ENCODE measurements around the gene ACAD10. TPM values are rescaled to one million over a fixed set of nuclear protein-coding genes. Genes with fewer than 3 reads are reported as not detected.
"Not testable (repeated sequence)": the region's sequence is repeated elsewhere in the genome, so short reads cannot be mapped to it uniquely, and the experiment has no call there.

Gene ACAD10
- total and polyA plus RNA-seq, 2 of the 13 experiments (the other 11 are each of a cell fraction or from before 2014, with no cell fraction given): 15.2 to 16.3 TPM

DNA sequence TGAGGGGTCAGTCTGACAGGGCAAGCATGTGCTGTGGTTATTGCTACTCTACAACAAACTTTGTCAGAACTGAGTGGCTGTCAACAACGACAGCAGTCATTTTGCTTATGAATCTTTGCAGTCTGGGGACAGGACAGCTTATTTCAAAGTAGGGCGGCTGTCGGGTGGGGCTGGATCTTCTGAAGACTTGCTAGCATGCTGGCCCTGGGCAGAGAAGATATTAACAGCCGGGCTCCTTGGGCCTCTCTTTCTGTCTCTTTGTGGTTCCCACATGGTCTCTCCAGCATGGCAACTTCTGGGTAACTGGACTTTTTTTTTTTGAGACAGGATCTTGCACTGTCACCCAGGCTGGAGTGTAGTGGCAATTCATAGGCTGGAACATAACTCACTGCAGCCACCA is 46.9 kb downstream of the ACAD10 start (continued):
- no peak for TF ChIP-seq ZNF646 (CRISPR knock-in tag; IDR thresholded peaks at IDR 0.05)
- TF ChIP-seq ZNF17 (CRISPR knock-in tag; IDR thresholded peaks at IDR 0.05): no peak
- TF ChIP-seq JUN (CRISPR knock-in tag; IDR thresholded peaks at IDR 0.05): no peak
- no peak for TF ChIP-seq ZNF501 (CRISPR knock-in tag; IDR thresholded peaks at IDR 0.05)
- no peak for TF ChIP-seq RFXANK (CRISPR knock-in tag; IDR thresholded peaks at IDR 0.05)
- no peak for TF ChIP-seq ZSCAN25 (CRISPR knock-in tag; IDR thresholded peaks at IDR 0.05)

- BruUV-seq (replicated peaks): no TSS peak
- ChIA-PET POLR2A (interaction anchor here (0.6 kb wide), 1 partner anchor 254 kb away, joined by 4 read pairs; no protein-coding TSS in a partner anchor), CTCF (ENCODE audit: low intra/inter-chr PET ratio, low total read pairs) (no interaction called here)
Observed at GRCh38 chr12:111733340-111733915, 47.6 kb downstream of the ACAD10 start.

DNA sequence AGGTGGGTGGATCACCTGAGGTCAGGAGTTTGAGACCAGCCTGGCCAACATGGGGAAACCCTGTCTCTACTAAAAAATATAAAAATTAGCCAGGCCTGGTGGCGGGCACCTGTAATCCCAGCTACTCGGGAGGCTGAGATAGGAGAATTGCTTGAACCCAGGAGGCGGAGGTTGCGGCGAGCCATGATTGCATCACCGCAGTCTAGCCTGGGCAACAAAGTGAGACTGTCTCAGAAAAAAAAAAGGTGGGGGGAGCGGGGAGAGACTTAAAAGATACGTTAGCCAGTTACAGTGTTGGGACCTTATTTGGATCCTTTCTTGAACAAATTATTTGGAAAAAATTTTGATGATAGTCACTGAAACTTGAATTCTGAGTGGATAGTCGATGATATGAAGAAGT is 53.7 kb downstream of the ACAD10 start:
- POLR2A ChIA-PET; H3K27ac ChIP-seq (ENCODE audit: extremely low read length, insufficient read depth, low read length); ATAC-seq; in situ Hi-C loops (cut with HindIII; ENCODE audit: extremely low pct_ligation_motif_present, low pct_unique_long_range_greater_than_20kb); BruUV-seq (replicated peaks); CTCF ChIA-PET (ENCODE audit: low intra/inter-chr PET ratio, low total read pairs); H3K27me3 ChIP-seq (ENCODE audit: control insufficient read depth in 1 of 2, insufficient read depth in 2 of 2, low read length in 2 of 2); H3K79me2 ChIP-seq (ENCODE audit: insufficient read depth, low read length); H3K4me1 ChIP-seq (ENCODE audit: insufficient read depth, low read length); H3K9ac ChIP-seq (ENCODE audit: insufficient read depth, low read depth, low read length); H3K4me3 ChIP-seq (replicated peaks in 1 of 3; ENCODE audit: insufficient read depth in 1 of 3, low read depth in 2 of 3, low read length in 3 of 3); FAIRE-seq; H3K4me2 ChIP-seq (ENCODE audit: low read depth, low read length); H2AFZ ChIP-seq (ENCODE audit: low read length); DNase-seq (ENCODE audit: low spot score); H4K20me1 ChIP-seq (ENCODE audit: insufficient read depth, low read length); H3K9me3 ChIP-seq (ENCODE audit: low read length); intact Hi-C loops (cut with micrococcal nuclease; ENCODE audit: unreplicated experiment): not testable (repeated sequence)
- 98% methylated on average over 9 of the region's 9 CpGs for WGBS (ENCODE audit: low lambda C conversion rate)
- H3K36me3 ChIP-seq (replicated peaks in 1 of 2; ENCODE audit: control insufficient read depth in 1 of 2, insufficient read depth in 2 of 2, low read length in 2 of 2): peaks cover 3 to 13% of the 10 kb centered on the region in 2 experiments

More at GRCh38 chr12:111733340-111733915, 47.6 kb downstream of the ACAD10 start:
- Histone ChIP-seq H3K9ac (ENCODE audit: insufficient read depth, low read depth, low read length) (no peak overlapping the region), H3K79me2 (ENCODE audit: insufficient read depth, low read length) (no peaks in the 10 kb centered on the region), H3K4me1 (ENCODE audit: insufficient read depth, low read length) (no peaks in the 10 kb centered on the region), H3K4me3 (replicated peaks in 1 of 3; ENCODE audit: insufficient read depth in 1 of 3, low read depth in 2 of 3, low read length in 3 of 3) (no peak overlapping the region), H3K4me2 (ENCODE audit: low read depth, low read length) (no peak overlapping the region), H3K27ac (ENCODE audit: extremely low read length, insufficient read depth, low read length) (no peak overlapping the region), H2AFZ (ENCODE audit: low read length) (no peak overlapping the region), H4K20me1 (ENCODE audit: insufficient read depth, low read length) (no peaks in the 10 kb centered on the region), H3K27me3 (ENCODE audit: control insufficient read depth in 1 of 2, insufficient read depth in 2 of 2, low read length in 2 of 2) (no peaks in the 10 kb centered on the region), H3K36me3 (replicated peaks in 1 of 2; ENCODE audit: control insufficient read depth in 1 of 2, insufficient read depth in 2 of 2, low read length in 2 of 2) (peaks cover 9 to 31% of the 10 kb centered on the region in 2 experiments), H3K9me3 (ENCODE audit: low read length) (no peaks in the 10 kb centered on the region)
- ATAC-seq: no peak
- TF ChIP-seq MXD3 (CRISPR knock-in tag; IDR thresholded peaks at IDR 0.05) (no peak), MBNL3 (CRISPR knock-in tag; conservative IDR thresholded peaks at IDR 0.05) (no peak), SMARCE1 (IDR thresholded peaks at IDR 0.05; ENCODE audit: borderline replicate concordance) (no peak), ZNF598 (CRISPR knock-in tag; IDR thresholded peaks at IDR 0.05; ENCODE audit: borderline replicate concordance) (no peak), ZNF614 (CRISPR knock-in tag; IDR thresholded peaks at IDR 0.05; ENCODE audit: borderline replicate concordance) (no peak), ZKSCAN8 (CRISPR knock-in tag; IDR thresholded peaks at IDR 0.05; ENCODE audit: borderline replicate concordance) (no peak), NFYC (CRISPR knock-in tag; IDR thresholded peaks at IDR 0.05) (no peak)
- DNase-seq (ENCODE audit: low spot score): no peak
- FAIRE-seq: no peak
- in situ Hi-C loops (cut with HindIII; ENCODE audit: extremely low pct_ligation_motif_present, low pct_unique_long_range_greater_than_20kb): no loop called here
- WGBS (ENCODE audit: low lambda C conversion rate): 88% methylated on average over 8 of the region's 8 CpGs
- intact Hi-C loops (cut with micrococcal nuclease; ENCODE audit: unreplicated experiment): no loop called here

All from HepG2 (cell line).